Activated T-helper 2 cell treated with anti-CD3 and anti-CD28 coated beads, Interferon-gamma antibody, Interleukin-2, Interleukin-4, amounts not matched to agents 10 μg/mL and 5 μg/mL and 100 μg/mL, durations not matched to agents 14 hours and 24 hours and 36 hours (primary cell): Measurements from ENCODE around the gene ZNF549. TPM values are rescaled to one million over a fixed set of nuclear protein-coding genes. Genes with fewer than 3 reads are reported as not detected.

Experiments used
- DNase-seq: peaks from one replicate; pipeline ENCODE4 v3.0.0; 2021; ENCODE audit warnings: low spot score
- H3K27ac Mint-ChIP-seq: one replicate; pipeline ENCODE4 v1.8.0; 2021; ENCODE audit warnings: mixed read lengths
- H3K27me3 Mint-ChIP-seq: one replicate; pipeline ENCODE4 v1.8.0; 2021; ENCODE audit warnings: low read depth, mixed read lengths
- H3K36me3 Mint-ChIP-seq: one replicate; pipeline ENCODE4 v1.8.0; 2021; ENCODE audit warnings: low read depth, mixed read lengths
- H3K4me1 Mint-ChIP-seq: one replicate; pipeline ENCODE4 v1.8.0; 2021; ENCODE audit warnings: low read depth, mixed read lengths
- H3K4me3 Mint-ChIP-seq: one replicate; pipeline ENCODE4 v1.8.0; 2021; ENCODE audit warnings: low read depth, mild to moderate bottlenecking, moderate library complexity, mixed read lengths
- H3K9me3 Mint-ChIP-seq: one replicate; pipeline ENCODE4 v1.8.0; 2021; ENCODE audit warnings: mixed read lengths
- intact Hi-C: fragments of 100-400 bp; cut with micrococcal nuclease; formaldehyde crosslinking; loops from one replicate; pipeline ENCODE4 v1.15.1; 2023
- total RNA-seq: library from RNA; stranded (reverse); gene quantifications from 2 replicates; pipeline ENCODE4 v1.2.3, GENCODE V29; 2022

ZNF549 gene
- total RNA-seq, 1 donor from 2014 or later, result 3.5 TPM

- no peaks in the 10 kb centered on the region for H3K27me3 Mint-ChIP-seq
- intact Hi-C loops, result loop anchor here (1.0 to 10.0 kb wide), 8 partner anchors 19 to 236 kb away; partner anchors contain the start of genes ZNF134, ZNF17, ZNF419 and ZNF530
- H3K4me1 Mint-ChIP-seq, result peaks cover 13% of the 10 kb centered on the region
- H3K36me3 Mint-ChIP-seq, result peaks cover 59% of the 10 kb centered on the region
- H3K9me3 Mint-ChIP-seq, result peaks cover 66% of the 10 kb centered on the region
- peak; percentile 95 for DNase-seq
- H3K27ac Mint-ChIP-seq, result peak within 1 kb of the TSS; percentile 76
- peak within 1 kb of the TSS; percentile 79 for H3K4me3 Mint-ChIP-seq
These were observed 51.5 kb downstream of the ZNF549 start, which contains the start of gene ZNF416 for GRCh38 chr19:57578487-57579205. ZNF416 (minus strand) TSS chr19:57578911; CDS start chr19:57578704, 207 bp downstream.

- peaks cover 63% of the 10 kb centered on the region for H3K9me3 Mint-ChIP-seq
These were observed 56.0 kb downstream of the ZNF549 start for GRCh38 chr19:57583104-57583520.

GRCh38 chr19:57583521-57584416 lies 56.6 kb downstream of the ZNF549 start, which contains the start of gene ZIK1:
ZIK1 (plus strand) TSS chr19:57584145; CDS start chr19:57584357, 212 bp downstream.
- H3K27ac Mint-ChIP-seq, result peak within 1 kb of the TSS; percentile 79
- peak within 1 kb of the TSS; percentile 92 for H3K4me3 Mint-ChIP-seq
- DNase-seq, result peak; percentile 77
- peaks cover 11% of the 10 kb centered on the region for H3K4me1 Mint-ChIP-seq
- no peaks in the 10 kb centered on the region for H3K27me3 Mint-ChIP-seq
- peaks cover 60% of the 10 kb centered on the region for H3K36me3 Mint-ChIP-seq
- peaks cover 67% of the 10 kb centered on the region for H3K9me3 Mint-ChIP-seq
- intact Hi-C loops, result loop anchor here (1.0 kb wide), 1 partner anchor 50 kb away; the partner anchor contains the start of gene ZNF211

More at GRCh38 chr19:57583104-57583520, 56.0 kb downstream of the ZNF549 start:
- no peak overlapping the region for H3K4me3 Mint-ChIP-seq
- intact Hi-C loops, result no loop called here
- peaks cover 12% of the 10 kb centered on the region for H3K4me1 Mint-ChIP-seq
- DNase-seq, result no peak
- peaks cover 56% of the 10 kb centered on the region for H3K36me3 Mint-ChIP-seq
- no peaks in the 10 kb centered on the region for H3K27me3 Mint-ChIP-seq
- H3K27ac Mint-ChIP-seq, result no peak overlapping the region

- Mint-ChIP-seq H3K4me1 (peaks cover 8% of the 10 kb centered on the region), H3K9me3 (peaks cover 83% of the 10 kb centered on the region), H3K27ac (no peak overlapping the region), H3K27me3 (no peaks in the 10 kb centered on the region), H3K4me3 (no peak overlapping the region), H3K36me3 (peaks cover 80% of the 10 kb centered on the region)
- intact Hi-C loops, result no loop called here
- no peak for DNase-seq
These were observed 60.4 kb downstream of the ZNF549 start for GRCh38 chr19:57587529-57587928.

- intact Hi-C loops, result loop anchor here (1.0 to 5.0 kb wide), 4 partner anchors 20 to 83 kb away; partner anchors contain the start of genes ZNF211, ZNF550 and ZNF551
- H3K9me3 Mint-ChIP-seq, result peaks cover 53% of the 10 kb centered on the region
- peak overlapping the region; percentile 80 for H3K4me3 Mint-ChIP-seq
- no peak overlapping the region for H3K27ac Mint-ChIP-seq
- no peak for DNase-seq
- H3K36me3 Mint-ChIP-seq, result peaks cover 38% of the 10 kb centered on the region
- peaks cover 10% of the 10 kb centered on the region for H3K4me1 Mint-ChIP-seq
- H3K27me3 Mint-ChIP-seq, result no peaks in the 10 kb centered on the region
These were observed 72.2 kb downstream of the ZNF549 start for GRCh38 chr19:57599377-57599760.

GRCh38 chr19:57599761-57600383 lies 72.7 kb downstream of the ZNF549 start, which contains the start of gene ZNF530:
ZNF530 (plus strand) TSS chr19:57599885; CDS start chr19:57604346, 4,461 bp downstream.
- peaks cover 43% of the 10 kb centered on the region for H3K36me3 Mint-ChIP-seq

GRCh38 chr19:57606931-57607330 lies 79.8 kb downstream of the ZNF549 start:
- DNase-seq, result no peak
- peaks cover 72% of the 10 kb centered on the region for H3K9me3 Mint-ChIP-seq
- H3K27me3 Mint-ChIP-seq, result no peaks in the 10 kb centered on the region
- no peak overlapping the region for H3K4me3 Mint-ChIP-seq
- no peaks in the 10 kb centered on the region for H3K4me1 Mint-ChIP-seq
- no peak overlapping the region for H3K27ac Mint-ChIP-seq
- intact Hi-C loops, result no loop called here
- peaks cover 66% of the 10 kb centered on the region for H3K36me3 Mint-ChIP-seq

More at GRCh38 chr19:57599761-57600383, 72.7 kb downstream of the ZNF549 start, which contains the start of gene ZNF530:
- Mint-ChIP-seq H3K27ac (no peak within 1 kb of the TSS), H3K4me1 (peaks cover 10% of the 10 kb centered on the region), H3K9me3 (peaks cover 55% of the 10 kb centered on the region), H3K27me3 (no peaks in the 10 kb centered on the region), H3K4me3 (peak within 1 kb of the TSS; percentile 80)
- peak; percentile 78 for DNase-seq
- intact Hi-C loops, result loop anchor here (1.0 to 5.0 kb wide), 4 partner anchors 21 to 82 kb away; partner anchors contain the start of genes ZNF211, ZNF550 and ZNF551

Other genes with a start within 250 kb of the ZNF549 start
- gene ZNF460, start 246.9 kb upstream of the ZNF549 start, total RNA-seq, result 35.8 and 40.2 TPM in 2 replicates
- gene ZNF543, start 206.9 kb upstream of the ZNF549 start, total RNA-seq, result 4.6 and 5.1 TPM in 2 replicates
- 5.2 and 6.5 TPM in 2 replicates for gene ZNF304, start 176.1 kb upstream of the ZNF549 start, total RNA-seq
- gene TRAPPC2B, start 163.8 kb upstream of the ZNF549 start, total RNA-seq, result 3.8 and 4.1 TPM in 2 replicates
- 1.3 and 2.0 TPM in 2 replicates for gene ZNF547, start 163.8 kb upstream of the ZNF549 start, total RNA-seq
- 10.5 and 12.5 TPM in 2 replicates for gene ZNF548, start 137.5 kb upstream of the ZNF549 start, total RNA-seq
- 7.7 and 9.3 TPM in 2 replicates for gene ZNF17, start 116.2 kb upstream of the ZNF549 start, total RNA-seq
- gene ZNF749, start 92.0 kb upstream of the ZNF549 start, total RNA-seq, result 21.0 and 21.5 TPM in 2 replicates
- gene VN1R1, start 70.2 kb upstream of the ZNF549 start, total RNA-seq, result 0.09 TPM in 1 of 2 replicates, not detected in the other
- gene ZNF772, start 49.8 kb upstream of the ZNF549 start, total RNA-seq, result 2.0 and 2.3 TPM in 2 replicates
- gene ZNF419, start 39.6 kb upstream of the ZNF549 start, total RNA-seq, result 4.8 and 5.1 TPM in 2 replicates
- 4.5 and 6.0 TPM in 2 replicates for gene ZNF773, start 27.4 kb upstream of the ZNF549 start, total RNA-seq
- gene ZNF550, start 32.5 kb downstream of the ZNF549 start, total RNA-seq, result 6.9 and 7.7 TPM in 2 replicates
- 2.9 and 3.5 TPM in 2 replicates for gene ZNF416, start 51.6 kb downstream of the ZNF549 start, total RNA-seq
- 2.4 and 2.8 TPM in 2 replicates for gene ZIK1, start 56.8 kb downstream of the ZNF549 start, total RNA-seq
- 4.1 and 5.2 TPM in 2 replicates for gene ZNF530, start 72.5 kb downstream of the ZNF549 start, total RNA-seq
- 7.9 and 8.5 TPM in 2 replicates for gene ZNF134, start 86.9 kb downstream of the ZNF549 start, total RNA-seq
- gene ZNF211, start 105.8 kb downstream of the ZNF549 start, total RNA-seq, result 9.6 and 10.6 TPM in 2 replicates
- gene ZSCAN4, start 141.6 kb downstream of the ZNF549 start, total RNA-seq, result not detected in 2 replicates
- gene ZNF551, start 154.6 kb downstream of the ZNF549 start, total RNA-seq, result 9.7 and 10.6 TPM in 2 replicates
- gene ZNF154, start 181.8 kb downstream of the ZNF549 start, total RNA-seq, result 3.9 and 4.0 TPM in 2 replicates
- gene ZNF671, start 200.3 kb downstream of the ZNF549 start, total RNA-seq, result 5.3 and 6.0 TPM in 2 replicates
- gene ZNF776, start 219.5 kb downstream of the ZNF549 start, total RNA-seq, result 7.4 and 8.8 TPM in 2 replicates
- 11.4 and 13.4 TPM in 2 replicates for gene ZNF586, start 242.3 kb downstream of the ZNF549 start, total RNA-seq